Psoas muscle (tissue), 8 donors: ENCODE measurements around the gene CRISPLD2. TPM values are rescaled to one million over a fixed set of nuclear protein-coding genes. Genes with fewer than 3 reads are reported as not detected.

Experiments
- ATAC-seq, 4 donors: fragments of 200-7000 bp; cut with Tn5 transposase; one replicate each; pipeline ENCODE4 v1.9.1; 2020; ENCODE audit warnings: moderate library complexity in 3 of 4, mild to moderate bottlenecking in 2 of 4
- DNase-seq, 2 donors: peaks; one replicate each; pipeline ENCODE4 v3.0.0-alpha.2; 2020
- H3K27ac ChIP-seq: fragments of 200-600 bp; one replicate; pipeline ENCODE4 v1.8.0; 2022
- H3K27me3 ChIP-seq, 3 donors: fragments of 200-600 bp in 1 of 3; one replicate each; pipeline versions ENCODE4 v1.6.1 to v1.8.0; 2013 to 2022; ENCODE audit warnings: low read length in 2 of 3, mild to moderate bottlenecking in 2 of 3, moderate library complexity in 1 of 3; ENCODE audit not compliant: insufficient read depth in 3 of 3
- H3K36me3 ChIP-seq, 2 donors: fragments of 200-600 bp in 1 of 2; one replicate each; pipeline versions ENCODE4 v1.6.1 to v1.8.0; 2013 to 2022; ENCODE audit warnings: low read depth in 1 of 2, mild to moderate bottlenecking in 1 of 2, moderate library complexity in 1 of 2; ENCODE audit not compliant: insufficient read depth in 1 of 2
- H3K4me1 ChIP-seq: fragments of 200-600 bp; one replicate; pipeline ENCODE4 v1.8.0; 2022
- H3K4me3 ChIP-seq: fragments of 200-600 bp; one replicate; pipeline ENCODE4 v1.8.0; 2022; ENCODE audit warnings: mild to moderate bottlenecking
- H3K9me3 ChIP-seq: fragments of 200-600 bp; one replicate; pipeline ENCODE4 v1.8.0; 2022
- WGBS, 3 donors: extraction: QIAGEN DNeasy Blood & Tissue Kit; methylation state at CpG; one replicate each; pipeline versions ENCODE4 v1.1.6 to v1.1.7; 2013; 5-methylcytosine and 5-hydroxymethylcytosine counted together
- intact Hi-C, 2 donors: fragments of 100-400 bp; cut with DNase I; formaldehyde crosslinking; loops; one replicate each; pipeline versions ENCODE4 v1.11.0 to v1.14.2; 2022
- polyA plus RNA-seq, 3 donors: library from polyadenylated mRNA; stranded (reverse); fragments of 200-250 nt; gene quantifications; one replicate each; pipeline ENCODE4 v1.2.3, GENCODE V29; 2013
- total RNA-seq, 4 donors: library from RNA; stranded (reverse); fragmentation: NEBNext Ultra II Directional in 2 of 4; extraction: Animal tissue kit (Norgen Biotek cat#: 25700) in 2 of 4; gene quantifications; one replicate each; pipeline versions ENCODE4 v1.2.1 to v1.2.4, GENCODE V29; 2021 to 2023
- TF ChIP-seq, protein P1 (sequence below): fragments of 200-600 bp; IDR thresholded peaks from one replicate; pipeline ENCODE4 v1.8.0; 2022; ENCODE audit warnings: antibody characterized with exemption
- donor health status: healthy with polysubstance abuse.
- donor health status: DM: no; HTN: no; CAD: no; lungs with moderate emphysema.
- donor health status: Bipolar disorder and iron deficiency.
- donor health status: healthy.
- donor health status: DM: yes; HTN: yes; CAD: no.
- donor health status: DM: no; HTN: no; CAD: no.
- donor health status: DM: no; HTN: no; CAD: no.
- donor health status: DM: yes; HTN: yes; CAD: no.

CRISPLD2 gene
- total and polyA plus RNA-seq, 7 donors = 7.1 to 28.6 (median 11.5) TPM

DNA sequence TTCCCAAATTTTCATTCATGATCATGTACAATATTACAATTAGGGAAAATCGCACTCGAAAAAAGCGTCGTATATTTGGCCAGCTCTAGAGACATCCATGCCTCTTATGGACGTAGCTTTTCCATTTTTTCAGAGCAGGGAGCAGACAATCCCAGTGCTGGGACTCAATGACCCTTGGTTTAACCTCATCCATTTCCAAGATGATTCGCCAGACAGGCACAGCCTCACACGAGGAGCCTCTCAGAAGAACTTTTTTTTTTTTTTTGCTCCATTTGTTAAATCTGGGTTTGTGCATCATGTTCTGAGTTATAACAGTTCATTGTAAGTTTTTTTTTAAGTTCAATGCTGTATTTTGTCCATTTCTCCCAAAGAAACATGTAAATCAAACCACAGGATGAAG is 99.5 kb downstream of the CRISPLD2 start:
- peaks cover 14% of the 10 kb centered on the region for H3K4me1 ChIP-seq
- H3K27ac ChIP-seq = no peak overlapping the region
- DNase-seq (peak in 1 of 2 donors; percentile 7), ATAC-seq (no peak)
- TF ChIP-seq, protein P1, sequence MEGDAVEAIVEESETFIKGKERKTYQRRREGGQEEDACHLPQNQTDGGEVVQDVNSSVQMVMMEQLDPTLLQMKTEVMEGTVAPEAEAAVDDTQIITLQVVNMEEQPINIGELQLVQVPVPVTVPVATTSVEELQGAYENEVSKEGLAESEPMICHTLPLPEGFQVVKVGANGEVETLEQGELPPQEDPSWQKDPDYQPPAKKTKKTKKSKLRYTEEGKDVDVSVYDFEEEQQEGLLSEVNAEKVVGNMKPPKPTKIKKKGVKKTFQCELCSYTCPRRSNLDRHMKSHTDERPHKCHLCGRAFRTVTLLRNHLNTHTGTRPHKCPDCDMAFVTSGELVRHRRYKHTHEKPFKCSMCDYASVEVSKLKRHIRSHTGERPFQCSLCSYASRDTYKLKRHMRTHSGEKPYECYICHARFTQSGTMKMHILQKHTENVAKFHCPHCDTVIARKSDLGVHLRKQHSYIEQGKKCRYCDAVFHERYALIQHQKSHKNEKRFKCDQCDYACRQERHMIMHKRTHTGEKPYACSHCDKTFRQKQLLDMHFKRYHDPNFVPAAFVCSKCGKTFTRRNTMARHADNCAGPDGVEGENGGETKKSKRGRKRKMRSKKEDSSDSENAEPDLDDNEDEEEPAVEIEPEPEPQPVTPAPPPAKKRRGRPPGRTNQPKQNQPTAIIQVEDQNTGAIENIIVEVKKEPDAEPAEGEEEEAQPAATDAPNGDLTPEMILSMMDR = no peak
- no peak overlapping the region for H3K4me3 ChIP-seq
- no peaks in the 10 kb centered on the region for H3K9me3 ChIP-seq
- H3K36me3 ChIP-seq = no peaks in the 10 kb centered on the region
- peaks cover 0 to 50% (median 12%) of the 10 kb centered on the region in 3 donors for H3K27me3 ChIP-seq
- 71 to 75% (median 72%) methylated on average over 7 of the region's 7 CpGs for WGBS, 3 donors
- intact Hi-C loops = no loop called here

DNA sequence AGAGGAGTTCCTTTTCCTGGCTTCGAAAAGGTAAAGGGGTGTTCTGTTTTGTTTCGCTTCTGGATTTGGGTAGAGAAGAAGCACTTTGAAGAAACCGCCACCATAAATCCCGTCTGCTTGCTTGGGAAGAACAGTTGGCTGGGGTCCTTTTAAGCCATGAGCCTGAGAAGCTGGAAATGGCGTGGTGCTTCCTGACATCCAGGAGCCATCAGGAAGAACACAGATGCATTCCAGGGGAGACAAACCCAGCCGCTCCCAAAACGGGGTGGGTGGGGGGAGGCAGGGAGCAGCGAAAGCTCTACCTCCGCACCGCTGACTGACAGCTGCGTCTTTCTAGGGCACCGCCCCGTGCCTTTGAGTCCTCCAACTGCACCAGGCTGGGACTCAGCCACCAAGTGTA is 99.9 kb downstream of the CRISPLD2 start:
- Histone ChIP-seq H3K4me3 (no peak overlapping the region), H3K4me1 (peaks cover 17% of the 10 kb centered on the region), H3K27ac (no peak overlapping the region), H3K9me3 (no peaks in the 10 kb centered on the region), H3K36me3 (no peaks in the 10 kb centered on the region), H3K27me3 (peaks cover 0 to 45% (median 12%) of the 10 kb centered on the region in 3 donors)
- ATAC-seq = no peak
- WGBS, 3 donors = 72 to 75% (median 73%) methylated on average over 13 of the region's 13 CpGs
- intact Hi-C loops = loop anchor here in 1 of 2 donors (5.0 kb wide), 1 partner anchor 272 kb away; the partner anchor contains the start of gene KLHL36
- DNase-seq = peak in 1 of 2 donors; percentile 28
- TF ChIP-seq, protein P1 = no peak

DNA sequence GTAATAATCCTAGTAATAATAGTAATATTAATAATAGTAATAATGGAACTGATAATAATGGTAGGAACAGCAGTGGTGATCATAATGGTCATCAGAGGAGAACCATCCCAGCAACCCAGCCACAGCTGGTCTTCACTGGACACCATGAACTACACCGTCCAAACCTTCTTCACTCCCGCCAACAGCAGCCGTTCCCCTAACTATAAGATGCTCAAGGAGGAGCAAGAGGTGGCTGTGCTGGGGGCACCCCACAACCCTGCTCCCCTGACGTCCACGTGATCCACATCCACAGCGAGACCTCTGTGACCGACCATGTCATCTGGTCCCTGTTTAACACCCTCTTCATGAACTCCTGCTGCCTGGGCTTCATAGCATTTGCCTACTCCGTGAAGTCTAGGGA is 100.5 kb downstream of the CRISPLD2 start:
- Histone ChIP-seq H3K36me3 (no peaks in the 10 kb centered on the region), H3K27me3 (peaks cover 0 to 39% (median 11%) of the 10 kb centered on the region in 3 donors), H3K27ac (no peak overlapping the region), H3K4me3 (no peak overlapping the region), H3K9me3 (no peaks in the 10 kb centered on the region), H3K4me1 (peaks cover 17% of the 10 kb centered on the region)
- WGBS, 3 donors = 96 to 99% (median 98%) methylated on average over 8 of the region's 8 CpGs
- DNase-seq = peak in 1 of 2 donors; percentile 16
- ATAC-seq = no peak
- intact Hi-C loops = loop anchor here in 1 of 2 donors (5.0 kb wide), 1 partner anchor 273 kb away; the partner anchor contains the start of gene KLHL36
- TF ChIP-seq, protein P1 = no peak

DNA sequence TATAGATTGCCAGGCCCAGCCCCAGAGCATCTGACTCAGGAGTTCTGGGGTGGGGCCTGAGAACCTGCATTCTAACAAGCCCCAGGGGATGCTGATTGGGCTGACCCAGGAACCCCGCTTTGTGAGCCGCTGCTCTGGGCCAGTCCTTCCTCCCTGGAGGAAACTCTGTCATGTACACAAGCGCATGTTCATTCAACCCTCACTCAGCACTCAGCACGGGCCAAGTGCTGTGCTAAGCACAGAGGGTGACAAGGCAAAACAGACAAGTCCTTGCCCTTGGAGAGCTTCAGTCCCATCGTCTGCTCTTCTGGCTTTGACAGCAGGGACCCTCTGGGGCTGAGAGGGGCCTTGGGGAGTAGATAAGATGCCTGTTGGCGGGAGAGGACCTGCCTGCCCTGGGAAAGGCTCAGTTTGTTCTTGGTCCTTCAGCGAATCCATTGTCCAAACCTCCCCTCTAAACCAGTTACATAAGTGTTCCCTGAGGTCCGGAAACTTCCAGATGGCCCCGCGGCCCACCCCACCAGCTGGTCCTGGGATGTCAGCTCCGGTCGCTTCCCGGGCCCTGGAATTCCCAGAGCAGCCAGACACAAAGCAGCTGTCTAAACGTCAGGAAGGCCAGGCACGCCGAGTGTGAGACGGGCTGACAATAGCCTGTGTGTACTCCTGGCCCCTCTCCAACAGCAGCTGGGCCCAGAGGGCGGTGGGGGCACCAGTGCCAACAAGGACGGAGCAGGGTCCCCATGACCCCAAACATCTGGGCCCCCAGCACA is 102.8 kb downstream of the CRISPLD2 start:
- H3K4me1 ChIP-seq = peaks cover 17% of the 10 kb centered on the region
- H3K27ac ChIP-seq = peak overlapping the region; percentile 58
- no peaks in the 10 kb centered on the region for H3K36me3 ChIP-seq
- no peaks in the 10 kb centered on the region for H3K9me3 ChIP-seq
- H3K4me3 ChIP-seq = no peak overlapping the region
- intact Hi-C loops = loop anchor here in 1 of 2 donors (5.0 kb wide), 1 partner anchor 275 kb away; the partner anchor contains the start of gene KLHL36
- TF ChIP-seq, protein P1 = no peak
- ATAC-seq (peak; percentile 53 to 75 (median 64)), DNase-seq (peak; percentile 72 to 89)
- peaks cover 0 to 20% (median 7%) of the 10 kb centered on the region in 3 donors for H3K27me3 ChIP-seq
- WGBS, 3 donors = 16 to 22% (median 19%) methylated on average over 19 of the region's 19 CpGs
